WERI-Rb-1 (cell line): ENCODE results near the gene EME1.

Experiments used
- DNase-seq: peaks from one replicate; pipeline ENCODE4 v3.0.0-alpha.2; 2020
- H3K27ac ChIP-seq: fragments of 250-450 bp; sonication (Bioruptor Pico); 2 replicates; pipeline ENCODE4 v1.5.1; 2020; ENCODE audit warnings: mild to moderate bottlenecking, moderate library complexity
- H3K27me3 ChIP-seq: fragments of 250-450 bp; sonication (Bioruptor Pico); 2 replicates; pipeline ENCODE4 v1.5.1; 2021; ENCODE audit warnings: mild to moderate bottlenecking, low read depth, moderate library complexity; ENCODE audit not compliant: insufficient read depth, severe bottlenecking
- H3K36me3 ChIP-seq: fragments of 250-450 bp; sonication (Bioruptor Pico); 2 replicates; pipeline ENCODE4 v1.5.1; 2020; ENCODE audit warnings: mild to moderate bottlenecking, moderate library complexity
- H3K4me3 ChIP-seq: 2 replicates; pipeline ENCODE4 v1.5.1; 2011; ENCODE audit warnings: low read depth, mild to moderate bottlenecking, control low read depth, low read length
- H3K9me3 ChIP-seq: fragments of 250-450 bp; sonication (Bioruptor Pico); 2 replicates; pipeline ENCODE4 v1.5.1; 2021; ENCODE audit warnings: mild to moderate bottlenecking, moderate library complexity; ENCODE audit not compliant: severe bottlenecking
- CTCF ChIP-seq: IDR thresholded peaks from 2 replicates; pipeline ENCODE4 v1.5.1; 2011; ENCODE audit warnings: low read depth, mild to moderate bottlenecking, control low read depth, inconsistent platforms, low read length

Gene EME1

GRCh38 chr17:50372758-50373556, at the start of gene EME1, which contains the start of gene MRPL27:
TSS of gene EME1 (plus strand) at chr17:50373229. CDS start at chr17:50375209, 1,980 bp downstream.
TSS of gene MRPL27 (minus strand) at chr17:50373184. CDS start at chr17:50373170, 14 bp downstream.
- no peak for TF ChIP-seq CTCF
- peak; percentile 91 for DNase-seq
- no peaks in the 10 kb centered on the region for H3K9me3 ChIP-seq
- H3K27me3 ChIP-seq: no peaks in the 10 kb centered on the region
- peaks cover 49% of the 10 kb centered on the region for H3K36me3 ChIP-seq
- H3K27ac ChIP-seq: peak within 1 kb of the TSS; percentile 96
- H3K4me3 ChIP-seq: peak within 1 kb of the TSS; percentile 83

DNA sequence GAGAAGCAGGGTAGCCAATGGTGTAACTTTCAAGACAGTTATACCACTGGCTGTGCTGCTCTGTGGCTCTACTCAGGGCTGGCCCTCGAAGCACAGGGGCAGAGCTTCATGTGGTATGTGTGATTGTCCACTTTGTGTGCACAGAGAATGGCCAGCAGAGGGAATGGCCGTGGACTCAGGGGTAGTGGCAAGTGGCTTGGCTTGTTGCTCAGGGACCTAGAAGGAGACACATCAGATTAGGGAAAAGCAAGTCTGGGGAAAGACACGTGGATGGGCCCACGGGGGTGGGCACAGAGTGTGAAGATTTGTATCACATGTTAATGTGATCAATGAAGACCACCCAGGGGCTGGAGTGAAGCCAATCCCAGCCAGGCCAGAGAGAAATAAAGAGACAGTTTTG, 47.1 kb upstream of the EME1 start:
- Histone ChIP-seq H3K36me3 (no peaks in the 10 kb centered on the region), H3K27me3 (no peaks in the 10 kb centered on the region), H3K27ac (no peak overlapping the region), H3K4me3 (no peak overlapping the region), H3K9me3 (no peaks in the 10 kb centered on the region)
- TF ChIP-seq CTCF: no peak
- no peak for DNase-seq

GRCh38 chr17:50326831-50327364, 46.1 kb upstream of the EME1 start:
- Histone ChIP-seq H3K27me3 (no peaks in the 10 kb centered on the region), H3K9me3 (no peaks in the 10 kb centered on the region), H3K36me3 (no peaks in the 10 kb centered on the region), H3K27ac (no peak overlapping the region), H3K4me3 (no peak overlapping the region)
- no peak for DNase-seq
- TF ChIP-seq CTCF: no peak

DNA sequence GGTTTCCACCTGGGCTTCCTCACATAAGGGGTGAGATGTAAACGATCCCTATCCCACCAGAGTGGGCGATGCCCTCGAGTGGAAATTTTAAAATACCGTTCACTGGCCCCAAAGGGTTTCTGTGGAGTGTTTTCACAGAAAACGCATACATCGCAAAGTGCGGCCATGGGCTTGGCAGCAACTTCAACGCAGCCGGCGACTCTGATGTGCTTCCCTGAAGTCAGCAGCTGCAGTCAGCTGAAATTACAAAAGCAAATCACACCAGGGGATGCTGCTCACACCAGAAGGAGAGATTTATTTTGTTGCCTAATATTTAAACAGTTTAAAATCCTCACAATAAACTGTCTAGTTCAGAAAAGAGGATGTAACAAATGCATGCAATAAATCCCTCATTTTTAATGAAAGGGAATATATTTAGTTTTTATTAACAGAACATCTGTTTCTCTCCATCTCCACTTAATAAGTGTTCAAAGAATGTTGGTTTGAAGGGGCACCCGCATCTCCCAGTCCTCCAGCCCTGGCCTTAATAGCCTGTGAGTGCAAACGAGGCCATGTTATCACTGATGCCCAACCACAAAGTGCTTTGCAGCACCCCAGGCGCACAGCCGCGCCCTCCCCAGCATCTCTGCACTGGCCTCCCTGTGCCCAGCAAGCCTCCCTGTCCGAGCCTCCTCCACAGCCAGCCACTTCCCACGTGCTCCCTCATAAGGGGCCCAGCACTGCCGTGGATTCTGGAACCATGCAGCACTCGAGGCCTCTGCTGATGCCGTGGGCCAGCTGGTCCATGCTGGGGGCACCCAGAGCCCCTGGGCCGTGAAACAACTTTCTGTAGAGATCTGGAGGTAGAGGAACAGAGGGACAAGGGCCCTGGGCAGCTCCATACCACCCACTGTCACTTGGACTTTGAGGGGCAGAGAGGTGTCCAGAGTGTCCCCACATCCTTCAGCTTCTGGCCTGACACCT, 44.4 kb upstream of the EME1 start:
- Histone ChIP-seq H3K27me3 (no peaks in the 10 kb centered on the region), H3K36me3 (no peaks in the 10 kb centered on the region), H3K27ac (no peak overlapping the region), H3K4me3 (no peak overlapping the region), H3K9me3 (no peaks in the 10 kb centered on the region)
- TF ChIP-seq CTCF: no peak
- no peak for DNase-seq

DNA sequence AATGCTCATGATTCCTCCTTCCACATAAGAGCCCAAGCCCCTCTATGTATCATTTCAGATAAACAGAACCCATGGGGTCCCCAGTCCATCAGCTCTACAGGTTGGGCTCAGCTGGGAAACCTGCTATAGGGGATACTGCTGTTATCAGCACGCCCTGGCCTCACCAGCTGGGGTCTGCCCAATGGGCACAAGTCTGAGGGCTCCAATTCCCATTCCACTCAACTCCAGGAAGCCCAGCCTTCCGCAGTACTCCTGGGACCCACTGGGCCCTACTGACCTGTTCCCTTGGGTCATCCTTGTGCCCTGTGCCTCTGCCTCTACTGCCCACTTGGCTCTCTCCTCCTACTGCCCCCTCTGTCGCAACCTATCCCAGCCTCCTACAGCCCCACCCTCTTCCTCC, 43.3 kb upstream of the EME1 start:
- no peak for DNase-seq
- no peak overlapping the region for H3K27ac ChIP-seq
- no peaks in the 10 kb centered on the region for H3K36me3 ChIP-seq
- no peak overlapping the region for H3K4me3 ChIP-seq
- TF ChIP-seq CTCF: no peak
- H3K27me3 ChIP-seq: no peaks in the 10 kb centered on the region
- no peaks in the 10 kb centered on the region for H3K9me3 ChIP-seq
